ENCODE measurements around the gene MMS22L.

The MMS22L gene

DNA sequence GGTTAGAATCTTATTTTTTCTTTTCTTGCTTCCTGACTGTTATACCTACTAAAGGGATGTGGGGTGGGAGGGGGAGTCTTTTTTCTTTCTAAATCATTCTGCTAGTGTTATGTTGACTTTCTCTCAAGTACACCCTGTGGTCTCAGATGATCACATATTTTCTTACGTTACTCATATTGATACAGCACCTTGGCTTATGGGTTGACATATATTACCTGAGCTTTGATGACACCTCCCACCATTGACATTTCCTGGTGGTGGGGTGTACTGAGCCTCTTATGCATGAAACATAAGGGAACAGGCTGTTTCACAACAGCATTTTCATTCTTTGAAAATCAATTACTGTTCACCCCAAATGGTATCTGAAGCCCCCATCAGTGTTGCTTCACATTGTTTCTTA, 169.8 kb downstream of the MMS22L start:
- H3K36me3 ChIP-seq = no peaks in the 10 kb centered on the region
- H3K4me1 ChIP-seq = peaks cover 0 to 11% (median 9%) of the 10 kb centered on the region in 10 experiments; a peak in 6 of 20 replicates
- H3K27me3 ChIP-seq = no peaks in the 10 kb centered on the region
- H3K27ac ChIP-seq = no peak overlapping the region
- no peaks in the 10 kb centered on the region for H4K20me1 ChIP-seq
- TF ChIP-seq Cebpa-rat (IDR thresholded peaks at IDR 0.05) = no peak
- peaks cover 6 to 24% (median 10%) of the 10 kb centered on the region in 11 experiments; a peak in 14 of 22 replicates for H3K9me3 ChIP-seq (replicated peaks in 1 of 11)
- no peak overlapping the region for H3K4me2 ChIP-seq
- no peak overlapping the region for H3K9ac ChIP-seq
- H3K4me3 ChIP-seq = no peak overlapping the region

DNA sequence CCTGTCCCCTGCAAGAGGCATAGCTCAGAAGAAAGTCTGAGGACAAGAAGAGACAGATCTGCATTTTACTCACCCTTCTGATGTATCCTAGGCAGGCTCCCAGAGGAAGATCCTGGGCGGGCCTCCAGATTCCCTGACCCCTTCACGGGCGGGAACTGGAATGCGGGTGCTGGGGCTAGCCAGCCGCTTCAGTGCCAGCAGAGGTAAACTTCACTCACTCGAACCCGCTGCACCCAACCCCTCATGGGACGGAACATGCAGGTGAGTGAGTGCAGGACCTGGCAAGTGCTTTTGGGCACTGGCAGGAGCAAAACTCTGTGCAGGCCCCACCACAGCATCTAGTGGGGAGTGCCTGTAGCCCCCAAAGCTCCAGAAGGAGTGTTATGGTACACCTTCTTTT, 171.8 kb downstream of the MMS22L start:
- Histone ChIP-seq H3K27ac (no peak overlapping the region), H3K36me3 (no peaks in the 10 kb centered on the region), H3K4me2 (0 out of 22 replicates have a peak overlapping the region, but pooled peaks of 2 of the 11 experiments have one; percentile 5 to 14), H3K4me3 (no peak overlapping the region), H3K9ac (no peak overlapping the region), H4K20me1 (no peaks in the 10 kb centered on the region), H3K9me3 (replicated peaks in 1 of 11) (peaks cover 6 to 24% (median 10%) of the 10 kb centered on the region in 11 experiments; a peak in 14 of 22 replicates), H3K27me3 (no peaks in the 10 kb centered on the region), H3K4me1 (peaks cover 0 to 11% (median 9%) of the 10 kb centered on the region in 10 experiments; a peak in 6 of 20 replicates)
- no peak for TF ChIP-seq Cebpa-rat (IDR thresholded peaks at IDR 0.05)

DNA sequence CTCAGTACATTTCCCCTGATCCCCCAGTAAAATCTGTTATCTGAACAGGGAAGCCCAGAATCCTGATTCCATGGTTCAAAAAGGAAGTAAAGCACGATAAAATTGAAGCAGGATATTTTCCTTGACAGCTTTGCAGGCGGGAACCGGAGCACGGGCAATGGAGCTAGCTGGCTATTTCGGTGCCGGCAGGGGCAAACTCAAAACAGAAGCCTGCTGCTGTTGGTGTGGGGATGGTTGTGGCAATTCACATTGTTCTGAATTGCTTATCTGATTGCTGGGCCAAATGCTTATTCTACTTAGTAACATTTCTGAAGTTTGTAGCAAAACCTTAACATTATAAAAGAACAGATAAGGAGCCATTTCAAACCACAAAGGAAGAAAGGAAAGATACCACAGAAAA, 172.4 kb downstream of the MMS22L start:
- no peak overlapping the region for H3K4me3 ChIP-seq
- peaks cover 0 to 11% (median 9%) of the 10 kb centered on the region in 10 experiments; a peak in 6 of 20 replicates for H3K4me1 ChIP-seq
- peaks cover 6 to 24% (median 10%) of the 10 kb centered on the region in 11 experiments; a peak in 14 of 22 replicates for H3K9me3 ChIP-seq (replicated peaks in 1 of 11)
- no peaks in the 10 kb centered on the region for H4K20me1 ChIP-seq
- H3K9ac ChIP-seq = no peak overlapping the region
- no peak for TF ChIP-seq Cebpa-rat (IDR thresholded peaks at IDR 0.05)
- H3K4me2 ChIP-seq = peak overlapping the region in 7 of 11 experiments; percentile 5 to 48 (median 30); a peak in 6 of 22 replicates
- H3K36me3 ChIP-seq = no peaks in the 10 kb centered on the region
- no peak overlapping the region for H3K27ac ChIP-seq
- H3K27me3 ChIP-seq = no peaks in the 10 kb centered on the region

- H4K20me1 ChIP-seq = no peaks in the 10 kb centered on the region
- no peaks in the 10 kb centered on the region for H3K27me3 ChIP-seq
- TF ChIP-seq Cebpa-rat (IDR thresholded peaks at IDR 0.05) = no peak
- peak overlapping the region in 6 of 11 experiments; percentile 5 to 48 (median 22); a peak in 5 of 22 replicates for H3K4me2 ChIP-seq
- peaks cover 0 to 11% (median 9%) of the 10 kb centered on the region in 10 experiments; a peak in 6 of 20 replicates for H3K4me1 ChIP-seq
- no peak overlapping the region for H3K4me3 ChIP-seq
- H3K36me3 ChIP-seq = no peaks in the 10 kb centered on the region
- no peak overlapping the region for H3K9ac ChIP-seq
- peaks cover 6 to 24% (median 10%) of the 10 kb centered on the region in 11 experiments; a peak in 14 of 22 replicates for H3K9me3 ChIP-seq (replicated peaks in 1 of 11)
- H3K27ac ChIP-seq = no peak overlapping the region
Measured at GRCh38 chr6:97110149-97110548, 172.9 kb downstream of the MMS22L start.

GRCh38 chr6:97109444-97109843, 173.6 kb downstream of the MMS22L start:
- Histone ChIP-seq H3K4me3 (no peak overlapping the region), H3K4me2 (no peak overlapping the region), H3K9ac (no peak overlapping the region), H3K27me3 (no peaks in the 10 kb centered on the region), H4K20me1 (no peaks in the 10 kb centered on the region), H3K27ac (no peak overlapping the region), H3K9me3 (replicated peaks in 1 of 11) (peaks cover 6 to 24% (median 10%) of the 10 kb centered on the region in 11 experiments; a peak in 14 of 22 replicates), H3K36me3 (no peaks in the 10 kb centered on the region), H3K4me1 (peaks cover 0 to 11% (median 9%) of the 10 kb centered on the region in 10 experiments; a peak in 6 of 20 replicates)
- no peak for TF ChIP-seq Cebpa-rat (IDR thresholded peaks at IDR 0.05)

DNA sequence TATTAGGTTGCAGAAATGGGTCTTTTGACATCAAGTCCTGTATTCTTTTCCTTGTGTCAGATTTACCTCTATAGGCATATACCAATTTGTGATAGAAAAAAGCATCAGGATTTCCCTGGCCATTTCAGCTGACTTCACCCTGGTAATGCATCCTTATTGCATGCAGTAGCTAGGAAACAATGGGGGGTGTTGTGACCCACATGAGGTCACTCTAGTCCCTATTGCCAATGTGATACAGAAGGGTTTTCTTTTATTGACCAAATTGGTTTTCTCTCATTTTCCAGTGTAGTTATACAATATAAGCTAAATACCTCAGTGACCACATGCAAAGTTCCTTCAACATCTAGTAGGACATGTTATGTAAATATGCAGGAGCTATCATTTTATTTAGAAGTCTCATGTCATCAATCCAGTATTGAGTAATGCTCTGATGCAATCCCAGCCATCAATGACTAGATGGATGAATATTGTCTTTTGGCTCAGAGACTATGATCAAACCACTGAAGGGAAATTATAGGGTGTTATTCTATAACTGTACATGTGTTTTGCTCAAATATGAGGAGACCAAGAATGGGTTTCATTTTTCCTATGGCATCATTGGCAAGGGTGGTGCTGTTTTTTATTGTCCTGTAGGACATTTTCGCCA, 180.7 kb downstream of the MMS22L start:
- Histone ChIP-seq H3K9me3 (replicated peaks in 1 of 11) (no peaks in the 10 kb centered on the region), H3K36me3 (no peaks in the 10 kb centered on the region), H3K4me3 (no peak overlapping the region), H4K20me1 (no peaks in the 10 kb centered on the region), H3K4me1 (no peaks in the 10 kb centered on the region), H3K9ac (no peak overlapping the region), H3K4me2 (no peak overlapping the region), H3K27me3 (no peaks in the 10 kb centered on the region), H3K27ac (no peak overlapping the region)
- TF ChIP-seq Cebpa-rat (IDR thresholded peaks at IDR 0.05) = no peak

- H3K4me3 ChIP-seq = no peak overlapping the region
- H3K27ac ChIP-seq = no peak overlapping the region
- TF ChIP-seq Cebpa-rat (IDR thresholded peaks at IDR 0.05) = no peak
- no peaks in the 10 kb centered on the region for H3K27me3 ChIP-seq
- H3K4me1 ChIP-seq = no peaks in the 10 kb centered on the region
- no peaks in the 10 kb centered on the region for H3K36me3 ChIP-seq
- no peaks in the 10 kb centered on the region for H3K9me3 ChIP-seq (replicated peaks in 1 of 11)
- no peak overlapping the region for H3K4me2 ChIP-seq
- H3K9ac ChIP-seq = no peak overlapping the region
- H4K20me1 ChIP-seq = no peaks in the 10 kb centered on the region
Measured at GRCh38 chr6:97100696-97101095, 182.3 kb downstream of the MMS22L start.

GRCh38 chr6:97097068-97098047, 185.7 kb downstream of the MMS22L start:
- Histone ChIP-seq H3K36me3 (no peaks in the 10 kb centered on the region), H3K27ac (no peak overlapping the region), H3K4me2 (no peak overlapping the region), H3K9ac (no peak overlapping the region), H3K9me3 (replicated peaks in 1 of 11) (no peaks in the 10 kb centered on the region), H3K4me3 (no peak overlapping the region), H3K27me3 (no peaks in the 10 kb centered on the region), H3K4me1 (no peaks in the 10 kb centered on the region), H4K20me1 (no peaks in the 10 kb centered on the region)
- TF ChIP-seq Cebpa-rat (IDR thresholded peaks at IDR 0.05) = no peak

DNA sequence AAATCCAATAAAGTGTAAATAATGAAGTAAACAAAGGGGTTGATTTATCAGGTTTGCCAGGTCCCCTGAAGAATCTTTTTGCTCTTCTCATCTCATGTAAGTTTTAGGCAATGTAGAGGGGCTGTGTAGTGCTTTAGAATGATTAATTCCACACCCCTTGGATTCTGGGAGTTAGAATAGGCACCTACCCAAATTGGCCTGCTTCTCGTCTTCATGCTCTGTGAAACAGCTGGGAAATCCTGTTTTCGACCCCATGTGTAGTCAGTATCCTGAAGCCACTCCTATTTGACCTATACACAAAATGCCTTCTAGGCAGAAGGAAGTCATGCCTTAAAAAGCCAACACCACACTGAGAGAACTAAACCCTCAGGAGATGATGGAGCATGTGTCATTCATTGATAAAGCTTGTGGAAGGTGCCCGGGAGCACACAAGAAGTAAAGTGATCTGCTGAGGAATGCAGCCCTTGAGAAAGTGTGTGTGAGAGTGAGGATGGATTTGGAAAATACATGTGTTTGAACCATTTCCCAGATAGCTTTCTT, 187.6 kb downstream of the MMS22L start:
- Histone ChIP-seq H3K36me3 (no peaks in the 10 kb centered on the region), H4K20me1 (no peaks in the 10 kb centered on the region), H3K27me3 (no peaks in the 10 kb centered on the region), H3K27ac (no peak overlapping the region), H3K4me2 (no peak overlapping the region), H3K9me3 (replicated peaks in 1 of 11) (no peaks in the 10 kb centered on the region), H3K9ac (no peak overlapping the region), H3K4me1 (no peaks in the 10 kb centered on the region), H3K4me3 (no peak overlapping the region)
- no peak for TF ChIP-seq Cebpa-rat (IDR thresholded peaks at IDR 0.05)
